ENCODE measurements around the gene EPG5.

GRCh38 chr18:45958027-45958426, 9.1 kb downstream of the EPG5 start:
- TF ChIP-seq, protein P1, sequence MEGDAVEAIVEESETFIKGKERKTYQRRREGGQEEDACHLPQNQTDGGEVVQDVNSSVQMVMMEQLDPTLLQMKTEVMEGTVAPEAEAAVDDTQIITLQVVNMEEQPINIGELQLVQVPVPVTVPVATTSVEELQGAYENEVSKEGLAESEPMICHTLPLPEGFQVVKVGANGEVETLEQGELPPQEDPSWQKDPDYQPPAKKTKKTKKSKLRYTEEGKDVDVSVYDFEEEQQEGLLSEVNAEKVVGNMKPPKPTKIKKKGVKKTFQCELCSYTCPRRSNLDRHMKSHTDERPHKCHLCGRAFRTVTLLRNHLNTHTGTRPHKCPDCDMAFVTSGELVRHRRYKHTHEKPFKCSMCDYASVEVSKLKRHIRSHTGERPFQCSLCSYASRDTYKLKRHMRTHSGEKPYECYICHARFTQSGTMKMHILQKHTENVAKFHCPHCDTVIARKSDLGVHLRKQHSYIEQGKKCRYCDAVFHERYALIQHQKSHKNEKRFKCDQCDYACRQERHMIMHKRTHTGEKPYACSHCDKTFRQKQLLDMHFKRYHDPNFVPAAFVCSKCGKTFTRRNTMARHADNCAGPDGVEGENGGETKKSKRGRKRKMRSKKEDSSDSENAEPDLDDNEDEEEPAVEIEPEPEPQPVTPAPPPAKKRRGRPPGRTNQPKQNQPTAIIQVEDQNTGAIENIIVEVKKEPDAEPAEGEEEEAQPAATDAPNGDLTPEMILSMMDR (conservative IDR thresholded peaks at IDR 0.05; ENCODE audit: low read depth, low read length), result no peak
- TF ChIP-seq POLR2A (IDR thresholded peaks at IDR 0.05; ENCODE audit: low read depth, low read length) (no peak), RAD21 (IDR thresholded peaks at IDR 0.05; ENCODE audit: low read length) (no peak), RCOR1 (IDR thresholded peaks at IDR 0.05; ENCODE audit: insufficient replicate concordance, low read length) (no peak)

Data from IMR-90 (cell line).